ENCODE measurements around the gene BMI1.

BMI1 gene

DNA sequence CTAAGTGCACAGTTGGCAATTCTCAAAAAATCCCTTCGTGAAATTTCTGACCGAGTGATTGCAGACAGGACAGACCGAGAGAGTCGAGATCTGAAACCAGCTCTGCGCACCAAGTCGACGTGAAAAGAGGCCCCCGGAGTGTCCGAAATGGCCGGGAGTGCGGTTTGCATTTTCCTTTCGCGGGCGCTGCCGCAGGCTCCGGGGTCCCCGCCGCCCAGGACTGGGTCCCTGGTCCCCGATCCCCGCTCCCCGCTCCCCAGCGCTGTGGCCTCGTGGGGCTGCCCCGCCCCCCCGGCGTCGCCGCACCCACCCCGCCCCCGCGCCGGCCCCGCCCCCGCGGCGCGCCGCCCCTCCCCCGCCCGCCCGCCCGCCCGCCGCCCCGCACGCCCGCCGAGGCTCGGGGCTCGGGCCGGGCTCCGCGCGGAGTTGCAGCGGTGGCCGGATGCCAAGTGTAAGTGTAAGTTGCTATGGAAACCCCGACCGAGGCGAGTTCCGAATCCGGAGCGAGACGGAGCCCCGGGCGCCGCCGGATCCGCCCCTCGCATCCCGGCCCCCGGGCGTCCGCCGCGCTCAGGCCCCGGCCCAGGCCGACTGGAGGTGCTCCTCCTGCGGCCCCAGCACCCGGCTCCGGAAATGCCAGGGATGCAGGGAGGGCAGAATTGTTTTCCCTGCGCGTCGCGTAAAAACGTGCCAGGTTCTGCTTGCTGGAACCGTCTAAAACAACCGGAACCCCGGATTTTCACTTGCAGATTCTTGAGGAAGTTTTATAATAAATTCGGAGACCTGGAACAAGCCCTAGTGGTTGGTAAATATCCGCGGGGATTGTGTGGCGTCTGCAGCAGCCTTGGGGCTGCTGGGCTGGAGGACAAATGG lies 4.6 kb downstream of the BMI1 start:
- peak; percentile 77 for ATAC-seq
- no peak for TF ChIP-seq CSDC2 (CRISPR knock-in tag; IDR thresholded peaks at IDR 0.05)

DNA sequence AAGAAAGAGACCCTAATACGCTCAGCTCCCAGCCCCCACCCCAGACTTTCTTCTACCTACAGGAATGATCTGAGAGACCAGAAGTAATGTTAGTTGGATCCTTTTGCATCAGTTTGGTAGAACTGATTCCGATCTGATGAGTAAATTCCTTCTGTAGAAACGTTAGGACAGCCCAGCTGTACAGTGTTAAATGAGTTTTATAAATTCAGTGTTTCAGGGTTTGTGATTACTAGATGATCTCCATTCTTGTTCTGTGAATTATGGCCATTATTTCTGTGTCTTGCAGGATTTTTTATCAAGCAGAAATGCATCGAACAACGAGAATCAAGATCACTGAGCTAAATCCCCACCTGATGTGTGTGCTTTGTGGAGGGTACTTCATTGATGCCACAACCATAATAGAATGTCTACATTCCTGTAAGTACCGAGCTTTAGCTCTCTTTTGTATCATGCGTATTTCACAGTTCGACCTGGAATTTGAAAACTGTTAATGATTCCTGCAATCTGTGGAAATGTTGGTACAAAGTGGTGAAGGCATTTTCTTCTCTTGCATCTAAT lies 5.3 kb downstream of the BMI1 start:
- peak; percentile 19 for ATAC-seq
- TF ChIP-seq CREB5 (CRISPR knock-in tag; IDR thresholded peaks at IDR 0.05; ENCODE audit: low read depth) (no peak), ISL1 (CRISPR knock-in tag; IDR thresholded peaks at IDR 0.05) (no peak), ZFP30 (CRISPR knock-in tag; IDR thresholded peaks at IDR 0.05) (no peak)

- no peak for TF ChIP-seq ZNF8 (CRISPR knock-in tag; IDR thresholded peaks at IDR 0.05)
- no peak for TF ChIP-seq TCF4 (CRISPR knock-in tag; IDR thresholded peaks at IDR 0.05; ENCODE audit: borderline replicate concordance)
- TF ChIP-seq ZC3H10 (CRISPR knock-in tag; IDR thresholded peaks at IDR 0.05): no peak
- TF ChIP-seq GLIS3 (CRISPR knock-in tag; IDR thresholded peaks at IDR 0.05): no peak
- TF ChIP-seq ZNF70 (CRISPR knock-in tag; IDR thresholded peaks at IDR 0.05): no peak
- TF ChIP-seq BACH2 (CRISPR knock-in tag; IDR thresholded peaks at IDR 0.05; ENCODE audit: borderline replicate concordance): no peak
- TF ChIP-seq OSR1 (CRISPR knock-in tag; IDR thresholded peaks at IDR 0.05): no peak
- TF ChIP-seq ARNTL (CRISPR knock-in tag; IDR thresholded peaks at IDR 0.05; ENCODE audit: borderline replicate concordance, low read depth): no peak
- no peak for TF ChIP-seq PATZ1 (CRISPR knock-in tag; IDR thresholded peaks at IDR 0.05; ENCODE audit: borderline replicate concordance)
- TF ChIP-seq ISL1 (CRISPR knock-in tag; IDR thresholded peaks at IDR 0.05): no peak
- TF ChIP-seq ZFP30 (CRISPR knock-in tag; IDR thresholded peaks at IDR 0.05): no peak
- TF ChIP-seq ZFP3 (CRISPR knock-in tag; IDR thresholded peaks at IDR 0.05): no peak
- TF ChIP-seq CREB5 (CRISPR knock-in tag; IDR thresholded peaks at IDR 0.05; ENCODE audit: low read depth): no peak
- no peak for TF ChIP-seq TSHZ2 (CRISPR knock-in tag; IDR thresholded peaks at IDR 0.05)
- TF ChIP-seq, protein P1, sequence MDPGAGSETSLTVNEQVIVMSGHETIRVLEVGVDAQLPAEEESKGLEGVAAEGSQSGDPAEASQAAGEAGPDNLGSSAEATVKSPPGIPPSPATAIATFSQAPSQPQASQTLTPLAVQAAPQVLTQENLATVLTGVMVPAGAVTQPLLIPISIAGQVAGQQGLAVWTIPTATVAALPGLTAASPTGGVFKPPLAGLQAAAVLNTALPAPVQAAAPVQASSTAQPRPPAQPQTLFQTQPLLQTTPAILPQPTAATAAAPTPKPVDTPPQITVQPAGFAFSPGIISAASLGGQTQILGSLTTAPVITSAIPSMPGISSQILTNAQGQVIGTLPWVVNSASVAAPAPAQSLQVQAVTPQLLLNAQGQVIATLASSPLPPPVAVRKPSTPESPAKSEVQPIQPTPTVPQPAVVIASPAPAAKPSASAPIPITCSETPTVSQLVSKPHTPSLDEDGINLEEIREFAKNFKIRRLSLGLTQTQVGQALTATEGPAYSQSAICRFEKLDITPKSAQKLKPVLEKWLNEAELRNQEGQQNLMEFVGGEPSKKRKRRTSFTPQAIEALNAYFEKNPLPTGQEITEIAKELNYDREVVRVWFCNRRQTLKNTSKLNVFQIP (CRISPR knock-in tag; IDR thresholded peaks at IDR 0.05; ENCODE audit: borderline replicate concordance, low read depth): no peak
- TF ChIP-seq PPARA (CRISPR knock-in tag; IDR thresholded peaks at IDR 0.05; ENCODE audit: borderline replicate concordance): no peak
- no peak for TF ChIP-seq CSDC2 (CRISPR knock-in tag; IDR thresholded peaks at IDR 0.05)
- ATAC-seq: no peak
Observed at GRCh38 chr10:22329150-22329549, 8.3 kb downstream of the BMI1 start.

- no peak for ATAC-seq
- no peak for TF ChIP-seq TOX (CRISPR knock-in tag; IDR thresholded peaks at IDR 0.05; ENCODE audit: borderline replicate concordance)
Observed at GRCh38 chr10:22332116-22332692, 11.3 kb downstream of the BMI1 start.
